ENCODE measurements around the gene PHF19.

The PHF19 gene

GRCh38 chr9:120876842-120877240 lies at the start of gene PHF19:
TSS of gene PHF19 (minus strand) at chr9:120877188. CDS start at chr9:120874741, 2,447 bp downstream.
- DNase-seq (ENCODE audit: low spot score), result peak; percentile 29

- no peak for DNase-seq (ENCODE audit: low spot score)
These were observed 49.5 kb upstream of the PHF19 start, which contains the start of gene TRAF1 for GRCh38 chr9:120926397-120926928. TSS of gene TRAF1 (minus strand) at chr9:120926796. CDS start at chr9:120926075, 721 bp downstream.

GRCh38 chr9:120925535-120926396 lies 48.8 kb upstream of the PHF19 start:
- no peak for DNase-seq (ENCODE audit: low spot score)

- no peak for DNase-seq (ENCODE audit: low spot score)
These were observed 47.9 kb upstream of the PHF19 start for GRCh38 chr9:120924698-120925534.

- DNase-seq (ENCODE audit: low spot score), result no peak
These were observed 46.8 kb upstream of the PHF19 start for GRCh38 chr9:120923620-120924328.

- no peak for DNase-seq (ENCODE audit: low spot score)
These were observed 45.6 kb upstream of the PHF19 start for GRCh38 chr9:120922404-120923195.

GRCh38 chr9:120921661-120922181 lies 44.7 kb upstream of the PHF19 start:
- DNase-seq (ENCODE audit: low spot score), result no peak

- no peak for DNase-seq (ENCODE audit: low spot score)
These were observed 43.8 kb upstream of the PHF19 start for GRCh38 chr9:120920806-120921178.

GRCh38 chr9:120919843-120920805 lies 43.1 kb upstream of the PHF19 start:
- no peak for DNase-seq (ENCODE audit: low spot score)

GRCh38 chr9:120918931-120919842 lies 42.2 kb upstream of the PHF19 start:
- DNase-seq (ENCODE audit: low spot score), result no peak

GRCh38 chr9:120917929-120918762 lies 41.2 kb upstream of the PHF19 start:
- DNase-seq (ENCODE audit: low spot score), result no peak

GRCh38 chr9:120916991-120917880 lies 40.2 kb upstream of the PHF19 start:
- no peak for DNase-seq (ENCODE audit: low spot score)

GRCh38 chr9:120916588-120916987 lies 39.6 kb upstream of the PHF19 start:
- DNase-seq (ENCODE audit: low spot score), result no peak

GRCh38 chr9:120915854-120916470 lies 39.0 kb upstream of the PHF19 start:
- no peak for DNase-seq (ENCODE audit: low spot score)

GRCh38 chr9:120914953-120915352 lies 38.0 kb upstream of the PHF19 start:
- DNase-seq (ENCODE audit: low spot score), result no peak

GRCh38 chr9:120914396-120914795 lies 37.4 kb upstream of the PHF19 start:
- DNase-seq (ENCODE audit: low spot score), result no peak
